Cerebellar nuclear complex (tissue), 1 donor: Measurements from ENCODE around the gene RCCD1.
"Not testable (repeated sequence)": the region's sequence is repeated elsewhere in the genome, so short reads cannot be mapped to it uniquely, and the experiment has no call there.

Experiments used
- DNase-seq, 2 experiments: peaks; one replicate each; lab custom pipeline; 2025; lab: John Stamatoyannopoulos, UW

Gene RCCD1, protein sequence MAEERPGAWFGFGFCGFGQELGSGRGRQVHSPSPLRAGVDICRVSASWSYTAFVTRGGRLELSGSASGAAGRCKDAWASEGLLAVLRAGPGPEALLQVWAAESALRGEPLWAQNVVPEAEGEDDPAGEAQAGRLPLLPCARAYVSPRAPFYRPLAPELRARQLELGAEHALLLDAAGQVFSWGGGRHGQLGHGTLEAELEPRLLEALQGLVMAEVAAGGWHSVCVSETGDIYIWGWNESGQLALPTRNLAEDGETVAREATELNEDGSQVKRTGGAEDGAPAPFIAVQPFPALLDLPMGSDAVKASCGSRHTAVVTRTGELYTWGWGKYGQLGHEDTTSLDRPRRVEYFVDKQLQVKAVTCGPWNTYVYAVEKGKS

DNA sequence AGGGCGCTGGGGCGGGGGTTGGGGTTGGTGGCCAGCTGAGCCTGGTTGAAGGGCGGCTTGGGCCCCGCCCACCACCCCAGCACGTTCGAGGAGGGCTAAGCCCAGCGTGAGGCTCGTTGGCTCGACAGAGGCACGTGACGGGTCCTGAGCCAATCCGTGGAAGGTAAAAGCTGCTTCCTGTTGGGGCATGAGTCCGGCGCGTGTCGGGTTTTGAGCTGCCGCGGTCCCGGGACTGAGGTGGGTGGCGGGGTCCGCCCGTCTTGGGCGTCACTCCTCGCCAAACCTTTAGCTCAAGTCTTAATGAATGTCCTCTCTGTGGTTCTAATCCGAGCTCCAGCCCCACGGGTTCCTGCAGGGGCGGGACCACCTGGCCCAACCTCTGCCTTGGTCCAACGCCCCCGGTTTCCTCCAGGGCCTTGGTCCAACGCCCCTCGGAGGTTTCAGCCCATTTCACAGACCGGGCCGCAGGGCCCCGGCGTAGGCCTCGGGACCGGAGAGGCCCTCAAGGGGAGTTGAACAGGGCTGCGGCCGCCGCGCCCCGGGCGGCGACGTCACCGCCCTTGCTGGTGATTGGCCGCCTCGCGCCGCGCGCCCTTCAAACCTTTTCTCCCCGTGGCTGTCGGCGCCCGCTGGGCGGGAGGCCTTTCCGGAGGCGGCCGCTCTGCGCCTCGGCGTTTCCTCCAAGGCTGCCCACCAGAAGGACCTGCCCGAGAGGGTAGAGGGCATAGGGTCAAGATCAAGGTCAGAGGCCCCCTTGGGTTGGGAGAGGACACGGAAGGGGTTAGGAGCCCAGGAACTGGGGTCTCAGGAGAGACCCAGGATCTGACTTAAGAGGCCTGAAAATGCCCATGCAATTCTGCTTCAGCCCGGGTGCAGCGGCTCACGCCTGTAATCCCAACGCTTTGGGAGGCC lies at the start of gene RCCD1:
TSS of gene RCCD1 (plus strand) at position 173 of the 912 bp plus-strand sequence. CDS start 1,851 bp downstream, outside the sequence.
- DNase-seq, result peak; percentile 11 to 65

DNA sequence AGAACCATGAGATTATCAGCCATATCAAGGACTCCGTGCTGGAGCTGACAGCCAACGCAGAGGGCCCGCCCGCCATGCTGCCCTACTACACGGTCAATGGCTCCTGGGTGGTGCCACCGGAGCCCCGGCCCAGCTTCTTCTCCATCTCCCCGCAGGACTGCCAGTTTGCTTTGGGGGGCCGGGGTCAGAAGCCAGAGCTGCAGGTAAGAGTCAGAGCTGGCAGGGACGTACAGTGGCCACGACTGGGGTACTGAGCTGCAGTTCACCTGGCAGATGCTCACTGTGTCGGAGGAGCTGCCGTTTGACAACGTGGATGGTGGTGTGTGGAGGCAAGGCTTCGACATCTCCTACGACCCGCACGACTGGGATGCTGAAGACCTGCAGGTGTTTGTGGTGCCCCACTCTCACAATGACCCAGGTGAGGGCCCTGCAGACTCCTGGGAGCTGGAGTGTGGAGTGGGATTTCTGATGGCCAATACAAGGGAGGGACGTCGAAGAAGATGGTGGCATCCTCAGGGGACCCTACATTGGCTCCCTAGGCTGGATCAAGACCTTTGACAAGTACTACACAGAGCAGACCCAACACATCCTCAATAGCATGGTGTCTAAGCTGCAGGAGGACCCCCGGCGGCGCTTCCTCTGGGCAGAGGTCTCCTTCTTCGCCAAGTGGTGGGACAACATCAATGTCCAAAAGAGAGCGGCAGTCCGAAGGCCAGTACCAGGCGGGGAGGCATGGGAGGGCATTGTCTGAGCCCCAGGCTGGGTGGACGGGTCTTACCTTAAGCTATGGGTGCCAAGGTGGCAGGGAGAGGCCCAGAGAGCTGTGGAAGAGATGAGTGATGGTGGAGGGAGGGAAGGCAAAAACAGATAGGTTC lies 49.1 kb upstream of the RCCD1 start:
- DNase-seq, result no peak

- no peak for DNase-seq
These were observed 48.4 kb upstream of the RCCD1 start for GRCh38 chr15:90906181-90906849.

- DNase-seq, result no peak
These were observed 47.5 kb upstream of the RCCD1 start for GRCh38 chr15:90907051-90907660.

- no peak for DNase-seq
These were observed 46.7 kb upstream of the RCCD1 start for GRCh38 chr15:90907838-90908507.

- not testable (repeated sequence) for DNase-seq
These were observed 45.2 kb upstream of the RCCD1 start for GRCh38 chr15:90909449-90909848.

- no peak for DNase-seq
These were observed 44.7 kb upstream of the RCCD1 start for GRCh38 chr15:90909976-90910375.

DNA sequence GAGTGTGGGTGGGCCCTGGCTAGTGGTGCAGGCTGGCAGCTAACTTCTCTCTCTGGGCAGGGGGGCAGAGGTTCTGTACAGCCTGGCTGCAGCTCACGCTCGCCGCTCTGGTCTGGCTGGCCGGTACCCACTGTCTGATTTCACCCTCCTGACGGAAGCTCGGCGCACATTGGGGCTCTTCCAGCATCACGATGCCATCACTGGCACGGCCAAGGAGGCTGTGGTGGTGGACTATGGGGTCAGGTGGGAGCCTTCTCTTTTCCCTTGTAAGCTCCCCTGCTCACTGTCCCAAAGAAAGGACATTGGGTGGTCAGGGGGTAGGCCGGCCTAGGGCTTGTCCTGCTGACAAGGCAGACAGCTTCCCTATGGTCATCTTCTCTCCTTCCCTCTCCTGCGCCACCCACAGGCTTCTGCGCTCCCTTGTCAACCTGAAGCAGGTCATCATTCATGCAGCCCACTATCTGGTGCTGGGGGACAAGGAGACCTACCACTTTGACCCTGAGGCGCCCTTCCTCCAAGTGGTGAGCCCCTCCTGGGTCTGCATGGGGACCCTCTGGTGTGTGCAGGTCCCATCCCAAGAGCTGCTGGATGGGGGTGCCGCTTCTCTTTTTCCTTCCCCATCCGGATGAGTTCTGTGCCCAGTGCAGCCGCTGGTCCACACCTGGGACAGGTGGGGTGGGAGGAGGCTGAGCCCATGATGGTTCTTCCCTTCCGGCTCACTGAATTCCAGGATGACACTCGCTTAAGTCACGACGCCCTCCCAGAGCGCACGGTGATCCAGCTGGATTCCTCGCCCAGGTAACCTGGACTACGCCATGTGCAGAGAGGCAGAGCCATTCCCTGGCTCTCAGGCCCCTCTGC lies 44.0 kb upstream of the RCCD1 start:
- no peak for DNase-seq

DNA sequence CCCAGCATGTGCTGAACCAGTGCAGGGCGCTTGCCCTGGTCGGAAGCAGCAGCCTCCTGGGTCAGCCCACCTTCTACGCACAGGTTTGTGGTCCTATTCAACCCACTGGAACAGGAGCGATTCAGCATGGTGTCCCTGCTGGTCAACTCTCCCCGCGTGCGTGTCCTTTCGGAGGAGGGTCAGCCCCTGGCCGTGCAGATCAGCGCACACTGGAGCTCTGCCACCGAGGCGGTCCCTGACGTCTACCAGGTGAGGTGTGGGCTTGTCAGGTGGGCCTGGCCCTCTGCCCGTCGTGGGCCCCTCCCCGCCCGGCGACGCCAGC lies 43.4 kb upstream of the RCCD1 start:
- DNase-seq, result no peak

DNA sequence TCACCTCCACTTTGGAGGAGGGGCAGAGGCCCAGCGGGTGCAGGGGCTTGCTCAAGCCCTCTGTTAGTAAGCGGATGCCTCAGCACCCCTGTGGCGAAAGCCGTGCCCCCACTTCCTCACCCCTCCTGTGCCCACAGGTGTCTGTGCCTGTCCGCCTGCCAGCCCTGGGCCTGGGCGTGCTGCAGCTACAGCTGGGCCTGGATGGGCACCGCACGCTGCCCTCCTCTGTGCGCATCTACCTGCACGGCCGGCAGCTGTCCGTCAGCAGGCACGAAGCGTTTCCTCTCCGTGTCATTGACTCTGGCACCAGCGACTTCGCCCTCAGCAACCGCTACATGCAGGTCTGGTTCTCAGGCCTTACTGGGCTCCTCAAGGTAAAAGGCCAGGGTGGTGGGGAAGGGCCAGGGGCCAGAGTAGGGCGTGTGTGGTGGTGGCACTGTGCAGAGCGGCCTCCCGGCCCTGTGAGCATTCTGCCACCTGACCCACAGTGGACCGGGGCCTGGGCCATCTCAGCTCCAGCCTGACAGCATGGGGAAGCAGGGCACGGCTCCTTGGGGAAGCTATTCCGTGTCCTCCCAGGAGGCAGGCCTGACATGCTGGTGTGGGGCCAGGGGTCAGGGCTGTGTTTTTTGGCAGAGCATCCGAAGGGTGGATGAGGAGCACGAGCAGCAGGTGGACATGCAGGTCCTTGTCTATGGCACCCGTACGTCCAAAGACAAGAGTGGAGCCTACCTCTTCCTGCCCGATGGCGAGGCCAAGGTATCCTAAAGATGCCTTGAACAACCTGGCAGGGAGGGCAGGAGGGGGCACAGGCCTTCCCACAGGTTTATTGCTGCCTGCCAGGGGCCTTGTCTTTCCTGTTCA lies 42.5 kb upstream of the RCCD1 start:
- no peak for DNase-seq

DNA sequence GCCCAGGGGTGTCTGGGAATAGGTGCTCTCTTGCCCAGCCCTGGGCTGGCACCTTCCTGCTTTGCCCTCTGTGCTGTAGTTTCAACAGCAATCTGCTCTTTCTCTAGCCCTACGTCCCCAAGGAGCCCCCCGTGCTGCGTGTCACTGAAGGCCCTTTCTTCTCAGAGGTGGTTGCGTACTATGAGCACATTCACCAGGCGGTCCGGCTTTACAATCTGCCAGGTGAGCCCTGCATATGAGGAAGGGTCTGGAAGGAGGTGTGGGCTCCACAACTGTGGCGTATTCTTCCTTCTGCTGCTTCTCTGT lies 42.0 kb upstream of the RCCD1 start:
- no peak for DNase-seq

- DNase-seq, result no peak
These were observed 41.2 kb upstream of the RCCD1 start for GRCh38 chr15:90913398-90913944.

- no peak for DNase-seq
These were observed 40.2 kb upstream of the RCCD1 start for GRCh38 chr15:90914305-90915080.

GRCh38 chr15:90915216-90915807 lies 39.4 kb upstream of the RCCD1 start:
- DNase-seq, result no peak

DNA sequence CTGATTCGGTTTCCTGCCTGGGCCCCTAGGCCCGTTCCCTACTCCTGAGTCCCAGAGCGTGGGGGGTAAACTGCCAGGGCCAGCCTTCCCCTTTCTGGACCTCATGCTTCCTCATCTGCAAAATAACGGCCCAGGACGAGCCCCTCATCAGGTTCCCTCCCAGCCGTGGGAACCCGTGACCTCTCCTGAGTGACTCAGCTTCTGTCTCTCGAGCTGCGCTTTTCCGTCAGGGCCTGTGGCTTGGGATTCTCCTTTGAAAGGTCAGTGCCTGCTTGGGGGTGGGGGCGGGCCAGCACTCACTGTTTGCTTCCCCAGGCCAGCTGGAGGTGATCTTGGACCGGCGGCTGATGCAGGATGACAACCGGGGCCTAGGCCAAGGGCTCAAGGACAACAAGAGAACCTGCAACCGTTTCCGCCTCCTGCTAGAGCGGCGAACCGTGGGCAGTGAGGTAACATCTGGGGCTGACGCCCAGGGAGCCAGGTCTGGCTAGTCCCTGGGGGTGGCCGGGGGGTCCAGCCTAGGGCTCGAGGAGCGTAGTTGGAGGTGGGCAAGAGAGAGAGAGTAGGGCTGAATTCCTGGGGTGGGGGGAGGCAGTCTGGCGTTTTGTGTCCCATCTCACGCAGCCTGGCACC lies 38.8 kb upstream of the RCCD1 start:
- DNase-seq, result no peak

- no peak for DNase-seq
These were observed 38.2 kb upstream of the RCCD1 start for GRCh38 chr15:90916461-90916860.

GRCh38 chr15:90917569-90917968 lies 37.1 kb upstream of the RCCD1 start:
- no peak for DNase-seq
